GM18909 (cell line): ENCODE measurements around the gene AFG3L2.

Source experiments
- ATAC-seq: cut with Tn5 transposase; IDR thresholded peaks from one replicate; pipeline ENCODE4 v1.9.1; 2021; ENCODE audit warnings: mild to moderate bottlenecking; ENCODE audit not compliant: unreplicated experiment, poor library complexity

Gene AFG3L2

GRCh38 chr18:12362473-12363174 is 14.4 kb downstream of the AFG3L2 start:
- ATAC-seq: no peak

- no peak for ATAC-seq
Measured at GRCh38 chr18:12361770-12362378, 15.2 kb downstream of the AFG3L2 start.

- no peak for ATAC-seq
Measured at GRCh38 chr18:12359515-12359927, 17.5 kb downstream of the AFG3L2 start.

GRCh38 chr18:12352188-12352587 is 24.8 kb downstream of the AFG3L2 start:
- no peak for ATAC-seq

- no peak for ATAC-seq
Measured at GRCh38 chr18:12347895-12348294, 29.1 kb downstream of the AFG3L2 start.

GRCh38 chr18:12346240-12346565 is 30.8 kb downstream of the AFG3L2 start:
- no peak for ATAC-seq

- ATAC-seq: no peak
Measured at GRCh38 chr18:12345491-12346239, 31.4 kb downstream of the AFG3L2 start.

DNA sequence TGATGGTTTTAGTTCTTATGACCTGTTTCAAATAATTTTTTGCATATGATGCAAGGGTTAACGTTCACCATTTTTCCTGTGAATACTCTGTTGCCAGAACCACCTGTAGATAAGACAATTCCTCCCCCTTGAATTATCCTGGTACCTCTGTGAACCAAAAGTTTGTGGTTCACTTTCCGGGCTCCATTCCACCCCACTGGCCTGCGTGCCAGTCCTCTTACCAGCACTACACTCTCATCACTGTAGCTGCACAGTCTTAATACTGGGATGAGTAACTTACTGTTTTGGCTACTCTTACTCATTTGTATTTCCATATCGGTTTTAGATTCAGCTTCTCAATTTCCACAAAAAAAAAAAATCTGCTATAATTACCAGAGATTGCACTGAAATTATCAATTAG is 34.4 kb downstream of the AFG3L2 start:
- ATAC-seq: no peak

- ATAC-seq: no peak
Measured at GRCh38 chr18:12340945-12341660, 35.9 kb downstream of the AFG3L2 start.

- no peak for ATAC-seq
Measured at GRCh38 chr18:12338382-12338781, 38.6 kb downstream of the AFG3L2 start.

- ATAC-seq: no peak
Measured at GRCh38 chr18:12336887-12337286, 40.1 kb downstream of the AFG3L2 start.

GRCh38 chr18:12336171-12336613 is 40.8 kb downstream of the AFG3L2 start:
- no peak for ATAC-seq

DNA sequence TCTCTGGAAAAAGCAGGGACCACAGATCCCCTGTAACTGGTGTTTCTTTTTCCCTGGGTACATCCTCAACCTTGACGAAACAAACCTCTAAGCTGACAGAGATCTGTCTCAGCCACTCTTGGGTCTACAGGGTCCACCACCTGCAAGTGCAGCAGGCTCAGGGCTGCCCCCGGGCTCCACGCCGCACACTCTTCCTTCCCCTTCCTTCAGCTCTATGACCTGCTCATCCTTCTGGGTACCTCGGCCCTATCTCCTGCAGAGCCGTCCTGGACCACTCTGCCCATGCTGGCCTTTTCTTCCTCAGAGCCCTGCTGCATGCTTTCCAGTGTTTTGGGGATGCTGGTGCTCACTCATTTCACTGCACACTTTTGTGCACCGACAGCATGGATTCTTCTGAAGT is 41.5 kb downstream of the AFG3L2 start:
- ATAC-seq: no peak

GRCh38 chr18:12334863-12335262 is 42.2 kb downstream of the AFG3L2 start:
- no peak for ATAC-seq

- no peak for ATAC-seq
Measured at GRCh38 chr18:12334366-12334808, 42.6 kb downstream of the AFG3L2 start.

DNA sequence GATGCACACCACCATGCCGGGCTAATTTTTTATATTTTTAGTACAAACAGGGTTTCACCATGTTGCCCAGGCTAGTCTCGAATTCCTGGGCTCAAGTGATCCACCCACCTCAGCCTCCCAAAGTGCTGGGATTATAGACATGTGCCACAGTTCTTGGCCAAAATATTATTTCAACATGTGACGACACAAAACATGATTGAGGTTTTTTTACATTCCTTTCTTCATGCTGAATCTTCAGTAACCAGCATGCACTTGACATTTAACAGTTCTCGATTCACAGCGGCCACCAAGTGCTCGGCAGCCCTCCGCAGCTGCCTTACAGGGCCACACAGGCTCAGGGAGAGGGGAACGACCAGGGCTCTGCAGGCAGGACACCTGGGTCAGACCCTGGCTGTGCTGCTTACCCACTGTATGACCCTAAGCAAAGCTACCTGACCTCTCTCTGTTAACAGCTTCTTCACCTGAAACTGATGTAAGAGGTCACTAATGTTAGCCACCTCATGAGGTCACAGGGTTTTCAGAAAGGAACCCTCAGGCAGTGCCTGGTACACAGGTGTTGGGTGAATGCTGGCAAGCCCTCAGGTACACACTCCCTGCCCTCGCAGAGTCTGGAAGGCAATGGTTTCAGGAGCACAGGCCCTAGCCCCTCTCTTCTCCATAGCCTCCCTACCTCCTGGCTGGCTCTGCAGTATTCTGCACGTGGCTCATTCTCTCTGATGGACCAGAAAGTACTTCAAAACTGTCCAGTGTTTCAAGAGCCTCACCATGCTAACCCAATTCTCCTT is 43.3 kb downstream of the AFG3L2 start:
- no peak for ATAC-seq

GRCh38 chr18:12330766-12331165 is 46.3 kb downstream of the AFG3L2 start:
- no peak for ATAC-seq

DNA sequence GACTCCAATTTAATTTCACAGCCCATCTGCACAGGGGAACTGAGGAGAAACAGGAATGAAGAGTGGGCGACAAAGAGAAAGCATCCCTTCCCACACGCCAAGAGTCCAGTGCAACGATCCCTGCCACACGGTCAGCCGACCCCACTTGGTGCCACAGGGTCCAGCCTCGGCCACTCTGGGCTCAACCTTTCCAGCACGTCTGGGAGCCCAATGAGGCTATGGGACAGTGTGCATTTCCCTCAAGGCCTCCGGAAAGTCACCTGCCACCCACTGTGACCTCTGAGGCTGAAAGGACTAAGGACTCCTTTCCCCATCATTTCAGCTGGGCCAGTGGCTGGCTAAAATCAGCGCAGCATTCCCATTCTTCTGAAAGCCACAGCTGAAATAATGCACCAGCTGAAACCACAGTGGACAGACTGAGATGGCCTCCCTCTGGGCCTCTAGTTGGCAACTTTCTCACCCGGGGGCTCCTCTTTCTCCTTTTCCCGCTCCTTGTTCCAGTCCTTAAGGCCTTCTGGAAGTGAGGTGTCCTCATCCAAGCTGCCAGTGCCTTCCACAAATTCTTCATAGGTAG is 47.8 kb downstream of the AFG3L2 start:
- no peak for ATAC-seq

DNA sequence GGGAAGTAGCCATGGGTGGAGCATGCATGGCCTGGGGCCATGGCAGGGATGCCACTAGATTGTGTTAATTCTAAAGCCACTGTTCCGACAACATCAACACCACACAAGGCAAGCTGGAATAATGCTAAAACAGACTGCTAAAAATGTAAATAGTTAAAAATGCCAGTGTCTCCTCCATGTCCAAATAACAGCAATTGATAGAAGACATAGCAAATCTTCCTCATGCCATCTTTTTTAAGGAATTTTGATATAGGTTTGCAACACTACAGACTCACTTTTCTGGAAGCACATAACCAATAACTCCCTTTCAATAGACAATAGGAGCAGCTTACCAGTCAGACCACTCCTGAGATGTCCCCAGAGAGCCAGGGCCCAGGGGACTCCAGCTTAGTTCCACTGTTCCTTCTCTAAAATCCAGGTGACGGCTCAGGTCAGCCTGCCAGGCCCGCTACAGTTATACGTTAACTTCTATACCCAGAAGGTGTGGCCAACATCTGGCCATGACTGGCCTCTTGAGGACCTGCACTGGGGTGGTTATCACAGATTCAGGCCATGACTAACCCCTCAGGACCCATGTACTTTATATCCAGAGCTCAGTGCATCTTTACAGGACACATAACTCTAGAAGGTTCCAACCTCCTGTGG is 48.7 kb downstream of the AFG3L2 start:
- ATAC-seq: no peak
